HPDE6-E6E7 (cell line): ENCODE results near the gene ABCC8.

Experiments
- DNase-seq: peaks from one replicate; pipeline ENCODE4 v3.0.0; 2011; ENCODE audit warnings: missing footprints; ENCODE audit errors: extremely low spot score

Gene ABCC8

GRCh38 chr11:17471501-17471900 is 5.1 kb downstream of the ABCC8 start:
- DNase-seq, result no peak

DNA sequence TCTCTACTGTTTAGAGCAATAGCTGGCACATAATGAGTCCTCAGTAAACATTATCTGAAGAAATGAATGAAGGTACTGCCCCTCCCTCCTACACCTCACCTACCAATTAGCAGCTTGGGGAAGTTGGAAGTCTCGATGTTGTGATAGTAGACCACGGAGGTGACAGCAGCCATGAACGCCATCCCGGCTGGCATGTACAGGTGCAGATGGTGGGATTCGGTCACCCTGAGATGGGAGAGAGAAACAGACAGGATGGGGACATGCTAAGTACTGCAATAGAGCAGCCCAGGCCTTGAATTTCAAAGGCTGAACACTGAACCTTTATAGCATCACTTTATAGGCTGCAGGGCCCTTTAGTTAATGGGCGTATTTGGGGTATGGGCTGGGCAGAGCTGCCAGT is 6.6 kb downstream of the ABCC8 start:
- DNase-seq, result no peak

DNA sequence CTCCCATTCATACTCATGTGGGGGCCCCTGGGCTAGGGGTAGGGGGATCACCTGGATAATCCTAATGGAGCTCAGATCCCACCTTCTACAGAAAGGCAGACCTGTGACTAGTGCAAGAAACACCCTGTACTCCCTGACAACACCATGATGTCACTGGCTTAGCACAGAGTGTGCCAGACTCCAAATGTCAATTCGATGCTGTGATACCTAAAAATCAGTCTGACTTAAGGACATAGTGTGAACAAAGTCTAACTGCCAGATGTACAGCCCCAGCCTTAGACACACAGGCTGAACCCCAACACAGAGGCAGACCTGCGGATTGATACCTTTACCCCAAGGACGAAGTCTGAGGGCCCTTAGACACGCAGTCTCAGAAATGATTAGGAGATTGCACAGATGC is 8.5 kb downstream of the ABCC8 start:
- no peak for DNase-seq

DNA sequence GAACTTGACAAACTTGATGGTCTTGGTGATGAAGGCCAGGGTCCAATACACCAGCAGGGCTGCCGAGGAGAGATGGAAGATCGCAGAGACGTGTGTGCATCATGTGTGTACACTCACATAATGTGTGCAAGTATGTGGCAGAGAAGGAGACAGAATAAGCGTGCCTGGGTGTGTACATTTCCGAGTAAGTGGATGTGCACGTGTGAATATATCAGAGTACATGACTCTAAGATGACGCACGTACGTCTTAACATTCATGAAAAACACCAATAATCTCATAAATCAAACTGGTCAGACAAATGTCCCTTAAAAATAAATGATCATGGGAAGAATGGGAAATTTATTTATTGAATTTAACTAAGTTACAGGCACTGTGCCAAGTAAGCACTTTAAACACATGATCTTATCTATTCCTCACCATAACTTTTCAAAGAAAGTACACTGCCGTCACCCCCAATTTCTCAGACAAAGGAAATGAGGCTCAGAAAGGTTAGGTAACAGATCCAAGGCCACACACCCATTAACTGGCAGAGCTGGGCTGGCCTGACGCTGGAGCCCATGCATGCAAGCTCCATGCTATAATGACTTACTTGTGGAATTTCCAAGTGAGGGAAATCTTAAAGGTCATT is 13.0 kb downstream of the ABCC8 start:
- no peak for DNase-seq

DNA sequence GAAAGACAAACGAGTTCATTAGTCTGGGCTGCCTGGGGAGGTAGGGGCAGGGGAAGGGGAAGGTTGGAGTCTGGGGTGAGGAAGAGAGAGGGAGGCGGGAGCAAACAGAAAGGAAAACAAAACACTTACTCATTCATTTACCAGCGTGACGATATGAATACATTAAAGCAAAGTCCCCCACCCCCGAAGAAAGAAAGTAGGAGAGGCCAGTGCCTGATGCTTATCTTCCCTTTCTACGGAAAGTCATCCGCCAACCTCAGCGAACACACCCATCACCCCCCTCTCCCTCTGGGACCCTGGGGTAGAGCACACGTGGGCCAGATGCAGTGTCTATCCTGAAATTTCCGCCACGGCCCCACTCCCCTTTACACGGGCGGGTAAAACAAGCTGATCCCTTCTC is 13.7 kb downstream of the ABCC8 start:
- DNase-seq, result no peak

DNA sequence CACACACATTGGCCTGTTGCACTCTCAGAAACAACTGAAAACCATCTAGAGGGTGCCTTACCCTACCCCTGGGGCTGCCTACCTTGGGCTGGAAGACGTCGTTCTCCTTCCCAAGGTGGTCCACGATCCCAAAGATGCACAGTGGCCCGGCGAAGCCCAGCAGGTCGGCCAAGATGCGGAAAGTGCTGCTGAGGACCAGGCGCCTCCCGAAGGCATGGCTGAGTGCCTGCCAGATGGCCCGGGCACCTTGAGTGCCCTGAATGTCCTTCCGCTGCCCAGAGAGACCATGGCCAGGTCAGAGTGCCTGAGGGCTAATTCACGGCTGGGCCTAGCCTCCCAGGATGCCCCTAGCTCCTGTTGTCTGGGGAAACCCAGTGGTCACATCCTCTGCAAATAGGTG is 16.2 kb downstream of the ABCC8 start:
- DNase-seq, result no peak

GRCh38 chr11:17459236-17459896 is 17.3 kb downstream of the ABCC8 start:
- no peak for DNase-seq

DNA sequence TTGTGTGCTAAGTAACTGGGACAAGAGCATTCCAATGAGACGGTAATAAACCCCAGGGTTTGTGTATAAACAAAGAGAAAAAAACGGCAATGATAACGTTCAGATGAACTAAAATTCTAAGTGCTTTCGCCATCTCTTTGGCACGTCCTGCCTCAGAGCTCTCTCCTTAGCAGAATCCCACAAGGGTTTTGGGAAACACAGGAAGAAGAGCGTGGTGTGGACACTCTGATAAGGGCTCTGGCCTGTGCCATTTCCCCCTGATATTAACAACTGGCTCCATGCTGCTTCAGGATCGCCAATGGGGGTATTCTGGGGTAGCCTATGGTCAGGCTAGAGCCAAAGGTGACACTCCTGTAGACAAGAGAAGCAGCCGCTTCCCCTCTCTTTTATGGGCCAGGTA is 18.4 kb downstream of the ABCC8 start:
- no peak for DNase-seq

DNA sequence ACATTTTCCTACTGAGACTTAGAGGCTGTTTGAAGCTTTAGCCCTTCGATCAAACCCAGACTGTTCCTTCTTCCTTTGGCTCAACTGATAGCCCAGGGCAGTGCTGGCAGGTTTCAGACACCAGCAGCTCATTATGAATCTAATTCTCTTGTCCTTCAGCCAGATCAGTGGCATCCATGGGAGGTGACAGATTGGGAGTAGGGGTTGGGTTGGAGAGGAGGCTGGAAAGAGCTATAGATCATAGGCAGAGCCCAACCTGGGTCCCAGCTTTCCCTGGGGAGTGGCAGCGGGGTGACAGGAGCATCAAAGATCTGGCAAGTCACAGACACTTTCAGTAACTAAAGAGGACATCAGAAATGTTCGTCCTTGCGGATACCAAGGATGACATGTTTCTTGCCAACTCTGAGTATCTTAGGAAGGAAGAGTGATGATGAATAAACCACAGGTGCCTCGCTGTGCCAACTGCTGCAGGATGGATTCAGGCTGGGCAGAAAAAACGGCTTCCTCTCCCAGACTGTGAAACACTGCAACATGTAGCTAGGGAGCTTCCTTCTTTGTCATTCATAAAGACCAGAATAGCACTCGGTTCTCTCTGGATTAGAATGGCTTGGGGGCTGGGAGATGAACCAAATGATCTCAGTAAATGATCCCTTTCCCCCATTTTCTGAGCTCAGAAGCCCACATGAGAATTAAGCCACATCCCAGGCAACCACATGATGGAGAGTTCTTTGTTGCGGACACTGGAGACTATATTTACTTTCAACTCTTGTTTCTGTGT is 19.1 kb downstream of the ABCC8 start:
- no peak for DNase-seq

DNA sequence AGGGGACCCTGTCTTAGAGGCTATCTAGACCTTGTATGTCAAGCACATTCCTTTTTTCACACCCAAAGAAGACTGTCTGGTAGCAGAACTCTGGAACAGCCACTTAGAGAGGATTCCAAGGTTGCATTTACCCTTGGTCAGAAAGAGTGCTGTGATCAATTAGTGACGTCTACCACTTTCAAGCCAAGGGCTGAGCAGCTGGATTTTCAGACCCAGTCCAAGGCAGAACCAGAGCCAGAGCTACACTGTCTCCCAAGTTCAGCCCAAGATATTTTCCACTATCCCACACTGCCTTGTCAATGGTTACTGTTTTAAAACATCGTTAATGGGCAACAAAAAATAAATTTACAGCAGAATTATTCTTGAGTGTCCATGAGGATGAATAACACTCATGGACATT is 24.0 kb downstream of the ABCC8 start:
- DNase-seq, result no peak

- no peak for DNase-seq
These were observed 27.5 kb downstream of the ABCC8 start for GRCh38 chr11:17449158-17449557.

DNA sequence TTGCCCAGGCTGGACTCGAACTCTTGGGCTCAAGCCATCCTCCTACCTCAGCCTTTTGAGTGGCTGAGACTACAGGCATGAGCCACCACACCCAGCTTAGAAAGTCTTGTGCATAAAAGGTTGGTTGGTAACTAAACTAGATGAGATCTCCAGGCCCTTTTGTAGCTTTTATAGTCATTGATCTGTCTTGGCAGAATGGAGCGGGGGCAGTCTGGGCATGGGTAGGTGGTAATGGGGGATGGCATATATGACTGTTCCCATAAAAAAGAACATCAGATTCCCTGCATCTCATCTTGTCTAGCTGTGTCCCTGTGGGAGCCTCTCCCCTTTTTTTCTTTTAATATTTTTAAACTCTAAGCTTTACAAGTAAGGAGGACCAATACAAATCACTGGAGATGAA is 30.2 kb downstream of the ABCC8 start:
- no peak for DNase-seq

DNA sequence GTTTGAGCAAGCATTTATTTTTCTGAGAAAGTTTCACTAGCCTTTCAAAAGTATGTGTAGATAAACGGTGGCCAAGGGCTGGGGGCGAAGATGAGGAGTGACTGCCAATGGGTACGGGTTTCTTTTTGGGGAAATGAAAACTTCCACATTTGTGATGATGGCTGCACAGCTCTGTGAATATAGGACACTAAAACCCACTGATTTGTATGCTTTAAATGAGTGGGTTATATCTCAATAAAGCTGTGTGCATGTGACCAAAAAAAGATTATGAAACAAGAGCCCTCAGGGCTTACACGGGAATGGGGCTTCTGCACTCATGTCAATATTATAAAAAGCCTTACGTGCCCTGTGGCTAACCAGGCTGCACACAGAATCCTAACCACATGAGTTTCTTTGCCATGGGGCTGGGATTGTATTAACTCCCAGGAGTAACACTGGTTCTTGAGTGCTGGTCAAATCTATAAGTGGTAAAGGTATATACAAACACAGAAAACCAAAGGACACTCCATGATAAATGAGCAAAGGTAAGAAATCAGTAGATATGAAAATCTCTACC is 31.3 kb downstream of the ABCC8 start:
- DNase-seq, result no peak

- no peak for DNase-seq
These were observed 32.5 kb downstream of the ABCC8 start for GRCh38 chr11:17443926-17444690.

- no peak for DNase-seq
These were observed 33.2 kb downstream of the ABCC8 start for GRCh38 chr11:17443423-17443822.

DNA sequence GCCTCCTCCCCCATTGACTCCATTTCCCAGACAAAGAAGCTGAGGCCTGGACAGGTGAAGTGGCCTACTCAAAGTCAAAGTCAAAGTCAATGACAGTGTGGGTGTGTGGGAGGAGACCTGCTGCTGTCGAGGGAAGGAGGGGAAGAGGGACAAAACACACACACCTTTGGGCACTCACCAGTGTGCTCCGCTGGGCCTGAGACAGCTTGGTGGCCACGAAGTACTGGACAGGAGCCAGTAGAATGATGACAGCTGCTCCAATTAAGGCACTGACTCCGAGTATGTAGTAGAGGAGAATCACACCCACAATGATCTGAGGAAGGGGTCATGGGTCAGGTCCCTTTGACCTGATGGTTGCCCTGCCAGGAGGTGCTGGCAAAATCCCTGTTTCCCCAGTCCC is 33.6 kb downstream of the ABCC8 start:
- DNase-seq, result no peak

DNA sequence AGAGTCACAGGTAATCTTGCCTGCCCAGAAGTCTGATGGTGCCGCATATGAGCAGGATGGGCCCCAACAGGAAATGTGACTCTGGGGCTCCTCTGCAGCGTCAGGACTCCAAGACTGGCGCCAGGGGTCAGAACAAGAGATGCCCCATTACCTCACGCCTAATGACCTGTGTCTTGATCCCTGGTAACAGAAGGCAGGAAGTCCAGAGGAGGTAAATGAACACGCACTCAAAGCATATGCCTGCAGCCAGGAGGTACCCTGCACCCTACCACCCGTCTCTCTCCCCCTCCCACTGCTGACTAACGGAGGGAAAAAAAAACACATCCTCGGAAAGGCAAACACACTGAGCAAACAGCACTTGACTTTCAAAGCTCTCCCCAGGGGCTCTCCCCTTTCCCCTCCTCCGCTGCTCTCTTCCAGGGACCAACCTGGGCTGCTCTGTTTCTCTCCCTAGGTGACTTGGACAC is 37.3 kb downstream of the ABCC8 start:
- no peak for DNase-seq

GRCh38 chr11:17437366-17437765 is 39.3 kb downstream of the ABCC8 start:
- no peak for DNase-seq

GRCh38 chr11:17434108-17434507 is 42.5 kb downstream of the ABCC8 start:
- DNase-seq, result no peak

DNA sequence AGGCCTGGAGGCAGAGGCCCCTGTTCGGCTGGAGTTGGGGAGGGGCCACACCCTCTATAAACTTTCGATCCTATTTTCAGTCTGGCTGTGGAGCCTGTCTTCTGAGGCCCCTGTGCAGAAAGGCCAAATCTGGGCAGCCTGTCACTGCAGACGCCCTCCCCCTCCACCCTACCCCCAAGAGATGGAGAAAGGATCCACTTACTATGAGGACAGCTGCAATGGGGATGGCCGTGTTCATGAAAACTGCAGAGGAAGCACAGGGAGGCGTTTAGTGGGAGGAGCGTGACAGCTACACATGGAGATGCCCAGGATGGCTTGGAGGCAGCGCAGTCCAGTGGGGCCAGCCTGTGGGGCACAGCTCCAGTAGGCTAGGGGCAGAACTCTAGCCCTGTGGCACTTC is 44.6 kb downstream of the ABCC8 start:
- DNase-seq, result no peak

DNA sequence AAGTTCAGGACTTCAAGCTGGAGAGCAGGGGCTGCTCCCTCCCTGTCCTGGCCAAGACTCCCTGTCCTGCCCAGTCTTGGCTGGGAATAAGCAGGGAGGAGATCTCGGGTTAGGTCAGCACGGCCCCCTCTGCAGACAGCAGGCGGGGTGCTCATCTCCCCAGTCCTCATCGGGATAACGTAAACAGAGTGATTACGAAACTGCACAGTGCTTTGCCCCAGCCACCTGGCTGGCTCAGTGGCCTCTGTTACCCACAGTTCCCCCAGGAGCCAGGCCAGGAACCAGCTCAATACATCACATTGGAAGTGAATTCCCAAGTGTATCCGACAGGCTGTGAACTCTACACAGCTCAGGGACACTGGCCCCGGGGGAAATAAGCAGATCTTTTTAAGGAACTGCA is 45.5 kb downstream of the ABCC8 start:
- DNase-seq, result no peak

DNA sequence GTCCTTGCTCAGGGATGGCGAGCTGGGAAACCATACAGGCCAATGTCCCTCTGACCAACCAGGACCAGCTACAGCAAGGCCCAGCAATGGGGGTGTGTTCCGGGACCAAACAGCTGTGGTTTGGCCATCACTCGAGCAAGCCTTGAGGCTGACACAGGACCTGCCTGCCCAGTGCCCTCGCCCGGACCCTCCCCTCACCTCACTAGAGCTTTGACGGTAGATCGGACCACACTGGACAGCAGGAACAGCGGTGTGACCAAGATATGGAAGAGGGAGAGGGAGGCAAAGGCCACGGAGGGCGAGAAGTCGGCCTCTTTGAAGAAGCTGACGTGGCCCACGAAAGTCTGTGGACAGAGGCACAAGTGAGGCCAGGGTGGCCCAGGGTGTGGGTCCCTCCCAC is 46.0 kb downstream of the ABCC8 start:
- no peak for DNase-seq
